Activated CD4-positive, alpha-beta T cell treated with anti-CD3 and anti-CD28 coated beads, Interleukin-2, amount 50 U/mL, for 24 hours (primary cell): ENCODE results near the gene LCN15.
A peak's percentile ranks its signal among the peaks of the same experiment; 100 is the strongest.
"Not testable (repeated sequence)": the region's sequence is repeated elsewhere in the genome, so short reads cannot be mapped to it uniquely, and the experiment has no call there.

Experiments used
- DNase-seq, 2 donors: peaks; one replicate each; pipeline ENCODE4 v3.0.0-alpha.2; 2020; ENCODE audit warnings: low read depth in 1 of 2, low spot score in 1 of 2

The LCN15 gene, protein sequence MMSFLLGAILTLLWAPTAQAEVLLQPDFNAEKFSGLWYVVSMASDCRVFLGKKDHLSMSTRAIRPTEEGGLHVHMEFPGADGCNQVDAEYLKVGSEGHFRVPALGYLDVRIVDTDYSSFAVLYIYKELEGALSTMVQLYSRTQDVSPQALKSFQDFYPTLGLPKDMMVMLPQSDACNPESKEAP

DNA sequence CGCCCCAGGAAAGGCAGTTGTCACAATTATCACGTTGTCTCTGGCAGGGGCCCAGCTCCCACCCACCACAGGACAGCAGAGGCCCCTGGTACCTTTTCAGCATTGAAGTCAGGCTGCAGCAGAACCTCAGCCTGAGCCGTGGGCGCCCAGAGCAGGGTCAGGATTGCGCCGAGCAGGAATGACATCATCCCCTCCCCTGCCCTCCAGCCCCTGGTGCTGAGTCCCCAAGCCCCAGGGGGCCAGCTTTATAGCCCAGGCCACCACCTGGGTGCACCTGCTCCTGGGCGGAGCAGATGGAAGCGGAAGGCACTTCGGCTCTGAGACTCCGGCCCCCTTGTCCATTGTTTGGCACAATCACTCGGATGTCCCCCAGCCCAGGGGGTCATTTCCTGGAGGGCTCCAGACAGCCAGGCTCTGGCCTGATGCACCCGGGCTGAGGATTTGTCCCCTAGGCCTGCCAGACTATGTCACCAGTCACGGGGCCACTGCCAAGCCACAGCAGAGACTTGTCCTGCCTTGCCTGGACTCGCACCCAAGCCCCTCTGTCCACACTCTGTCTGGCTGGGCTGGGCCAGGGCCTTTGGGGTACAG is at the start of gene LCN15:
Gene LCN15, minus strand, starts transcription at position 218 of the 591 bp plus-strand sequence. Its CDS starts 30 bp downstream, at position 188.
- DNase-seq: no peak

DNA sequence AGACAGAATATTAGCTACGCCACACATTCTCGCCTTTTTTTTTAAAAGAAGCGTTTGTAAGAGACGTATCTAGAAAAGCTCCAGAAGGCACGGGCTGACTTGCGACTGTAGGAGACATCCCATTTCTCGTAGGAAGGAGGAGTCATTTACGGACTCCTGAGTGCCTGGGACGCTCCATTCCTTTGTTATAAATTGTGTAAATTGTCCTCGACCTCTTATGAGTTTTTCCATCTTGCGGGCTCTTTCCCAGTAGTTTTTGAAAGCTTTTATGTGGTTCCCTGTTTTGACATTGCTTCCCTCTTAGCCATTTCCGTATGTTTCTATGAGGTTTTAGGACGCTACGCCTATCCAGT is 44.5 kb upstream of the LCN15 start:
- no peak for DNase-seq

DNA sequence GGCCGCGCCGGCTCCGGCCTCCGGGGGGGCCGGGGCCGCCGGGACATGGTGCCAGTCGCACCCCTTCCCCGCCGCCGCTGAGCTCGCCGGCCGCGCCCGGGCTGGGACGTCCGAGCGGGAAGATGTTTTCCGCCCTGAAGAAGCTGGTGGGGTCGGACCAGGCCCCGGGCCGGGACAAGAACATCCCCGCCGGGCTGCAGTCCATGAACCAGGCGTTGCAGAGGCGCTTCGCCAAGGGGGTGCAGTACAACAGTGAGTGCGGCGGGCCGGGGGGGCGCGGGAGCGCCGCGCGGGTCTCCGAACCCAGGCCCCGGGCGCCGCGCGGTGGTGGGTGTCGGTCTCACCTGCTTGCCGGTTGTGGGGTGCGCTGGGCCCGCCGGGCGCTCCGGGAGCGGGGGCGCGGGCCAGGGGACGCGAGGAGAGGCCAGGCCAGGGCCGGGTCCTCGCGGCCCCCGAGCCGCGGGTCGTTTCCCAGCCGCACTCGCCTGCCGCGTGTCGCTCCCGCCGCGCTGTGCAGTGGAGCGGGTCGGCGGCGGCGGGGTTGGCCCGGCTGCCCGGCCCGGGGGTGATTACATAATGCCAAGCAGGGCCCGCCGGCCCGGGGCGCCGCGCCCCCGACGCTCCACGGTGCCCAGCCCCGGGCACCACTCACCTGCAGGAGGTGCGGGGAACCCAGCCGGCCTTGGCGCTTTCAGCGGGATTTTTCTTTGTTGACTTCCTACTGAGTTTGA is 43.9 kb upstream of the LCN15 start:
- peak in 1 of 2 donors; percentile 32 for DNase-seq

DNA sequence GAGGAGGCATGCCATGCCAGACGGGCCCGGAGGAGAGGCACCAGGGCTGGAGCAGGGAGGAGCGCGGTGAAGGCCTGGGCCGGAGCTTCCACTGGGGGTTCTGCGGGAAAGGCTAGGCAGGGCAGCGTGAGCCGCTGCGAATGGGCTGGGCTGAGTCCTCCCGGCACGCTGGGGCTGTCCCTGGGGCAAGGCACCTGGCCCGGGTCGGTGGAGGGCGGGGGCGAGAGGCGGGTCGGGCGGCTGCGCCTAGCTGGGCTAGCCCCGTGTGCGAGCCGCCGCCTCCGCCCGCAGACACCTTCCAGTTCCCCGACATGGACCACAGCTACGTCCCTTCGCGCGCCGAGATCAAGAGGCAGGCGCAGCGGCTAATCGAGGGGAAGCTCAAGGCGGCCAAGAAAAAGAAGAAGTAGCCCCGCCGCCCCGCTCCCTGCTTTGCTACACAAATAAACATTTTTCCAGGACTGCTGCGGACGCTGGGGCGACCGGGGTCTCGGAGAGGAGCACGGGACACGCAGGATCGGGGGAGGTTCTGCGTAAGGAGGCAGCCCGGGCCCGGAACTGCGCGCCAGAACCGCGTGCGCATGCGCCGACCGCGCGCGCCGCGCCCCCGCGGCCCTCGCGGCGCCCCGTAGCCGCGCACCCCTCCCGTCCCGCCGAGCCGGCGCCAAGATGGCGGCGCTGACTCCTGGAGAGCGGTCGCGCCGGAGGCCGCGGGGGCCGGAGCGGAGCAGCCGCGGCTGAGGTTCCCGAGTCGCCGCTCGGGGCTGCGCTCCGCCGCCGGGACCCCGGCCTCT is 43.2 kb upstream of the LCN15 start, which contains the start of gene RABL6:
Gene RABL6, plus strand, starts transcription at position 668 of the 794 bp plus-strand sequence. CDS start 249 bp downstream, outside the sequence.
- DNase-seq: peak; percentile 69 to 74

DNA sequence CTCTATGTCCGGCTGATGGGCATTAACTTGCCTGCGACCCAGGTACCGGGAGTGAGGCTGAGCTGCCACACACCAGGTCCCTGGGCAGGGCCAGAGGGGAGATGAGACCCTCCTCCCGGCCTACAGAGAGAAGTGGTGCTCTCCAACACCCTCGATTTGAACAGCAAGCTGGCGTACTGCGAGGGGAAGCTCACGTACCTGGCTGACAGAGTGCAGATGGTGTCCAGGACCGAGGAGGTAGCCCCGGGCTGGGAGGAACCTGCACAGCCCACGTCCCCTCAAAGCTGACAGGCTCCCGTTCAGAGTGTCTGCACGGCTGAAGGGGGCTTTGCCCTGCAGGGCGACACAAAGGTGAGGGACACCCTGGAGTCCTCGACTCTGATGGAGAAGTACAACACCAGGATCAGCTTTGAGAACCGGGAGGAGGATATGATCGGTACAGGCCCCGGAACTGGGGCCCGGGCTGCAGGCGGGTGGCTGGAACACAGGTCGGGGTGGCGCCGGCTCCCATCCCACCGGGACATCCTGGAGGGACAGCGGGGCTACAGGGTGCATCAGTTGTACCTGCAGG is 42.4 kb upstream of the LCN15 start:
- DNase-seq: no peak

DNA sequence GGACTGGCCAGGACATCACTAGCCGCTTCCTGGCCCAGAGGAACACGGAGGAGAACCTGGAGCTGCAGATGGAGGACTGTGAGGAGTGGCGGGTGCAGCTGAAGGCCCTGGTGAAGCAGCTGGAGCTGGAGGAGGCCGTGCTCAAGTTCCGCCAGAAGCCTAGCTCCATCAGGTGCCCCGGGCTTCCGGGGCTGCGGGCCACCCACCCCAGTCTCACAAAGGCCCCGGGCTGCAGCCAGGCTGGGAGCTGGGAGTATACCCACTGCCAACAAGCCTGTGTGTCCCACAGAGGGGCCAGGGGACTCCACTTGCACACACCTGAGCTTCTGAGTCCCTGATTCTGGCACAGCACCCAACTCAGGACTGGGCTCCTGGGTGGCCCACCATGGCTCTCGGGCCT is 41.7 kb upstream of the LCN15 start:
- DNase-seq: no peak

DNA sequence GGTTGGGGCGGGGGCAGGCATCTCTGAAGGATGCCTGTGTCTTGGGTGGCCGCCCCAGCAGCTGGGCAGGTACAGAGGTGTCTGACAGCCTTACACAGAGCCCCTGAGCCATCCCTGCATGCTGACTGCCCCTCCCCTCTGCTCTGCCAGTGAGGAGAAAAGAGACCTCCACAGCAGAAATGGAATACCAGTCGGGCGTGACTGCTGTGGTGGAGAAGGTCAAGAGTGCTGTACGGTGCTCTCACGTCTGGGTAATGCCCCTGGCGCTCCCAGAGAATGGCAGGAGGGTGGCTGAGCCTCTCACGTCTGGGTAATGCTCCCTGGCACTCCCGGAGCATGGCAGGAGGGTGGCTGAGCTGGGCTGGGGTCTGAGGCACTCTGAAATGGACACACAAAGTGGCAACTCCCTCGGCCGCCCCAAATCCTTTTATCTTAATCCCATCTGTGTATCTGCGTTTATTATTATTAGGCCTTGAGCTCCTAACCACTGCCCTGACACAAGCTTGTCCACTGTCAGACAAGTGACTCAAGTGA is 41.0 kb upstream of the LCN15 start:
- DNase-seq: no peak

DNA sequence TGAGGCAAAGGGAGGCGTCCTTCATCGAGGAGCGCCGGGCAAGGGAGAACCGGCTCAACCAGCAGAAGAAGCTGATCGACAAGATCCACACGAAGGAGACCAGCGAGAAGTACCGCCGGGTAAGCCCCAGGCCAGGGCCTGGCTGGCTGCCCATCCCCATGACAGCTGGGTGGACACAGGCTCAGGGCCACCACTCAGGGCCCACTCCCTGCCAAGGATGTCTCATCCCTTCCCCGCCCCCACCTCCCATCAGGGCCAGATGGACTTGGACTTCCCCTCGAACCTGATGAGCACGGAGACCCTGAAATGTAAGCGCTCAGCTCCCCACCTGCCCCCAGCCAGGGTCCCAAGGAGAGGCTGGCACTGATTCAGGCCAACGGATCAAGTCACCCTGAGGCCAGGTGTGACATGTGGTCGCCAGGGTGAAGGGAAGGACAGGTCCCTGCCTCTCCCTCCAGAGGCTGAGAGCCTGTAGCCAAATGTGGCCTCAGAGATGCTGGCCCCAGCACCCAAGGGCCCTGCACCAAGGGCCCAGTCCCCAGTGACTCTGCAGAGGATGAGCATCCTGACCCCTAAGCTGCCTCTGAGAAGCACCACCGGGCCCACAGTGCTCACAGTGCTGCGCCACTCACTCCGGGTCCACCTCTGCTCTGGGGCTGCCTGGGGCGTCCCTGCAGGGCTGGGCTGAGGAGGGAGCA is 40.3 kb upstream of the LCN15 start:
- no peak for DNase-seq

DNA sequence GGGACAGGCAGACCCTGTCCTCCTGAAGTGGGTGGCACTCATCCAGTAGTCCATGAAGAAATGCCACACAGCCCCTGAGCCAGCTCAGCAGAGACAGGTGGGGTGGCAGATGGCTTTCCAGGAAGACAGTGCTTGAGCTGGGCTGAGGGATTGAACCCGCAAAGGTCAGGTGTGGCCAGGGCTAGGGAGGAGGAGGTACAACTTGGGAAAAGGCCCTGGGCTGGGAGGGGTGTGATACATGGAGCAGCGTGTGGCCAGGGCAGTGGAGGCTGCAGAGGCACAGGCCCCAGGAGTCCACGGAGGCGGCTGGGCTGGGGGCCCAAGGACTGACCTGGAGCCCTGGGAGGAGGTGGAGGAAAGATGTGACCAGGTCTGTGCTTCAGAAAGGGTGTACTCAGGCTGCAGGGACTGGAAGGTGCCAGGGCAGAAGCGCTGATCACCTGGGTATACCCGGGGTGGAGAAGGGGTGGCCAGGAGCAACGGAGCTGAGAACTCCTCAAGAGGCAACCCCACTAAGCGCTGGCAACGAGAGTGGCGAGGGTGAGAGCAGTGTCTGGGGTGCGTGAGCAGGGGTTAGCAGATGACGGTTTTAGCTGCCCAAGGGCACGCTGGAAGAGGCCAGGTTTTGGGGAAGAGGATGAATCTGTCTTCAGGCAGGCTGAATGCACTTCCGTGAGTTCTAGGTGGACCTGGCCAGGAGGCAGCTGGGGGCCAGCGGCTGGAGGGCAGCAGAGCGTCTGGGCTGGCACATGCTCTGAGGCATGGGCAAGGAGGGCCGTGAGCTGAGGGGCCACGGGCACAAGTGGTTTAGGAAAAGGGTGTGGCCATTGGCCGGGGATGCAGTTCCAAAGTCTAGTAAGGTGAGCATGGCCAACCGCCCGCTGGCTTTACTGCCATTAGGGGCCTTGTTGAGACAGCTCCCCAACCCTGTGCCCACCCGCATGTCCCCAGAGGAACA is 39.5 kb upstream of the LCN15 start:
- DNase-seq: no peak

DNA sequence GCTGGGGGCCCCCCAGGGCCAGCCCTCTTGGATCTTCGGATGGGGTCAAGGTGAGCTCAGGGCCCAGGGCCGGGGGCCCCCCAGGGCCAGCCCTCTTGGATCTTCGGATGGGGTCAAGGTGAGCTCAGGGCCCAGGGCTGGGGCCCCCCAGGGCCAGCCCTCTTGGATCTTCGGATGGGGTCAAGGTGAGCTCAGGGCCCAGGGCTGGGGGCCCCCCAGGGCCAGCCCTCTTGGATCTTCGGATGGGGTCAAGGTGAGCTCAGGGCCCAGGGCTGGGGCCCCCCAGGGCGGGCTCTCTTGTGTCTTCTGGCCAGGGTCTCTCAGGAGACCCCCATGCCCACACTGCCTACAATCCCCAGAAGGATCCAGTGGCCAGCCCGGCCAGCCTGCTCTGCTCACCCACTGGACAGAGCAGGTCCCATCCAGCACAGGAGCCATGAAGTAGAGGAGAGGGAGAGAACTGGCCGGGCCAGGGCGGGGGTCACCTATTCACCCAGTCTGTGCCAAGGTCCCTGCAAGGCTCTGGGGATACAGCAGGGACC is 38.8 kb upstream of the LCN15 start:
- not testable (repeated sequence) for DNase-seq

DNA sequence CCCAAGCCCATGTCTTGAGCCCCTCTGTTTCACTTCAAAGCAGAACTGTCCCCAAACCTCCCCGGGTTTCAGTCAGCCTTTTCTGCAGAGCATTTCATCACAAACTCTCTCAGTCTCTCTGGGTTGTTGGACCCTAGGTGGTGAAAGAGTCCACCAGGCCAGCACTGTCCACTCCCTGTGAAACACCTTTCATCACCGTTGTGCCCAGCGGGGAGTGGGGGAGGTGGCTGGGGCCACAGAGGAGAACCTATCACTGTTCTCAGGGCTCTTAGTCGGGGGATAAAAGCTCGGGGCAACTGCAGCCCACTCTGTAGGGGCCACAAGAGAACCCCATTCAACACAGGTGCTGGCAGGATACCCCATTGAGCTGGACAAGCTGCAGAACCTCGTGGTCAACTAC is 38.0 kb upstream of the LCN15 start:
- no peak for DNase-seq

DNA sequence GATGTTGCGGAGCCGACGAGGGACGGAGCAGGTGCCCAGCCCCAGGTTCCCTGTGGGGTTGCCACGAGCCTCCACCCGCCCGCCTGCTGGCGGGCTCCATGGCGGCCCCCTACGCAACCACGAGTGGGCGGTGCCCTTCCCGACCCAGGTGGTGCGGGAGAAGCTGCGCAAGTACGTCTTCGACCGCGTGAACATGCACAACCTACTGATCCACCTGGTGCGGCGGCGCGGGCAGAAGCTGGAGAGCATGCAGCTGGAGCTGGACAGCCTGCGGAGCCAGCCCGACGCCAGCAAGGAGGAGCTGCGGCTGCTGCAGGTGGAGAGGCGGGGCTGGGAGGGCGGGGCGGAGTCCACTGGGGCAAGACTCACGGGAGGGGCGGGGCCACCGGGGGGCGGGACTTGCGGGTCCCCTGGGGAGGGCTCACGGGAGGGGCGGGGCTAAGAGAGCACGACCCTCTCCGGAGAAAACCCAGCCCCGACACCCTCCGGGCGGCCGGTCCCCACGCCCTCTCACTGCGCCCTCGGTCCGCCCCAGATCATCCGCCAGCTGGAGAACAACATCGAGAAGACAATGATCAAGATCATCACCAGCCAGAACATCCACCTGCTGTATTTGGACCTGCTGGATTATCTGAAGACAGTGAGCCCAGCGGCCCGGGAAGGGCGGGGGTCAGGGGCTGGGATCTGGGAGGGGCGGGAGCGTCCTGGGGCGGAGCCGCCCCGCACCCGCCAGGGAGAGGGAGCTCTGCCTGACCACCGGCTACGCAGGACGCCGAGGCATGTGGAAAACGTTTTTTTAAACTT is 35.7 kb upstream of the LCN15 start:
- peak; percentile 54 to 81 for DNase-seq

DNA sequence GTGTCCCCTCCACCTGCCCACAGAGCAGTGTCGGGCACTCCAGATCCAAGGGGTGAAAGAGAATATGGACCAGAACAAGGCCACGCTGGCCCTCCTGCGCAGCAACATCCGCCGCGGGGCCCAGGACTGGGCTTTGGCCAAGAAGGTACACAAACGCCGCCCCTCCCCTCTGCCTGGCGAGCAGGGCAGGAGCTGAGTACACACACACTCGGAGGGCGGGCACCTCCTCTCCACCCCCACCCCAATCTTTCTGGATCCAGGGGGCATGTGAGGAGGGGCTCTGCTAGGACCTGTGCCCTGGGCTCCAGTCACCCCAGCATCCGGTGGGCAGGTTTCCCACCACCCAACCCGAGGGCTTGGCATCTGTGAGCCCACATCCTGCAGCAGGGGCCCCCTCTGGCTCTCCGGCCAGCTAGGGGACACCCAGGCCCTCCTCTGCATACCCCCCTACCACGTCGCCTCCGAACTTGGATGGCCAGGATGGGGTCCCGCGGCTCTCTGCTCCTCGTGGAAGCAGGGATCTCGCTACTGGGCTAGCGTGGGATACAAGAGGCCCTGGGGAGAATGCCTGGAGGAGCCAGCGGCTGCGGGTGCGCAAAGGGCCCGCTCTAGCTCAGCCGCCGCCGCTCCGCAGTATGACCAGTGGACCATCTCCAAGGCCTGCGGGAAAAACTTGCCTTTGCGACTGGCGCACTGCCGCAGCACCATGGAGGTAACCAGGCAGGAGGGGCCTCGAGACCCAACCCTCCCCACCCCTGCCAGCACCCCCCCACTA is 34.9 kb upstream of the LCN15 start:
- no peak for DNase-seq

DNA sequence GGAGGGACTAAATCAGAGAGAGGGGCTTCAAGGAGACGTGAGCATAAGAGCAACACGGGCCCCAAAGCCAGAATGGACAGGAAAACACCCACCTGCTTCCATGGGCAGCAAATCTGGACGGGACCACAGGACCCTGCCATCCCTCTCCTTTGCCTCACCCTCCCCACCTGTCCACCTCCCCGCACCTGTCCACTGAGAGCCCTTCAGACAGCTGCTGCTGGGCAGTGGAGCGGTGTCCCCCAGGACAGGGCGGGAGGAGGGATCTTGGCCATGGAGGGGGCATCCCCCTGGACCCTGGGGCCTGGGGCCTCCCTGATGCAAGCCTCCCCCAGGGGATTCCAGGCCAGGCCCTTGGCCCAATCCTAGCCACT is 34.4 kb upstream of the LCN15 start:
- DNase-seq: no peak

DNA sequence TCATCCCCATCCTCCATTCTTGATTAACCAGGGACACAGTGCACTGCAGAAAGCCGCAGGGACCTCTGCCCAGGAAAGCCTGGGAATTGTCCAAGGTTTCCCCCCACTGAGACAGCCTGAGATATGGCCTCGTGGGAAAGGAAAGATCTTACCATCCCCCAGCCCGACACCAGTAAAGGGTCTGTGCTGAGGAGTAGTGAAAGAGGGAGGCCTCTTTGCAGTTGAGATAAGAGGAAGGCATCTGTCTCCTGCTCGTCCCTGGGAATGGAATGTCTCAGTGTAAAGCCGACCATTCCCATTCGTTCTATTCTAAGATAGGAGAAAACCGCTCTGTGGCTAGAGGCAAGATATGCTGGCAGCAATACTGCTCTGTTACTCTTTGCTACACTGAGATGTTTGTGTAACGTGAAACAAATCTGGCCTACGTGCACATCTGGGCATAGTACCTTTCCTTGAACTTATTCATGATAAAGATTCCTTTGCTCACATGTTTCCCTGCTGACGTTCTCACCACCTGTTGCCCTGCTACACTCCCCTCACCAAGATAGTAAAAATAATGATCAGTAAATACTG is 32.5 kb upstream of the LCN15 start:
- DNase-seq: not testable (repeated sequence)

DNA sequence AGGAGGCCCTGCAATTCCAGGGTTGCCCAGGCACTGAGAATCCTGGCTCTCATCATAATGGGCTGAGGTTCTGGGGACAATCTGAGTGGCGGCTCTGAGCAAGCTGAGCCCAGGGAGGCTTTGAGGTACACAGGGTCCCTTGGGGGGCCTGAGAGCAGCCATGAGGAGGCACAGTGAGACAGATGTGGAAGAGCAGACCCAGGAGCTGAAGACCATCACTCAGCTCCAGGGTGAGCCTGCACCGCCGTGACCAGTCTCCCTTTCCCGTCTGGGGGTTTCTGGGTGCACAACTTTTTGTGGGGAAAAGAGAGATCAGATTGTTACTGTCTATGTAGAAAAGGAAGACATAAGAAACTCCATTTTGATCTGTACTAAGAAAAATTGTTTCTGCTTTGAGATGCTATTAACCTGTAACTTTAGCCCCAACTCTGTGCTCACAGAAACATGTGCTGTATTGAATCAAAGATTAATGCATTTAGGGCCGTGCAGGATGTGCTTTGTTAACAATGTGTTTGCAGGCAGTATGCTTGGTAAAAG is 32.0 kb upstream of the LCN15 start, which contains the start of gene CCDC183:
Gene CCDC183, plus strand, starts transcription at position 101 of the 537 bp plus-strand sequence. Its CDS starts 60 bp downstream, at position 161.
- no peak for DNase-seq

DNA sequence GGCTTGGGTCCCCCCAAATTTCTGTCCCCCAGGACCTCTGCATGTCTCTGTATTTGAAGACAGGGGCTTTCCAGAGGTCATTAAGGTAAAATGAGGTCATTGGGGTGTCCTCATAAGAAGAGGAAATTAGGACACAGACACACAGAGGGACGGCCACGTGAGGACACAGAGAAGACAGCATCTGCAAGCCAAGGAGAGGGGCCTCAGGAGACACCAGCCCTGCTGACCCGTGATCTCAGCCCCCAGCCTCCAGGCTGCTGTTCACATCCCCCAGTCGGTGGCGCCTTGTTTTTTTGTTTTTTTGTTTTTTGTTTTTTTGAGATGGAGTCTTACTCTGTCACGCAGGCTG is 30.7 kb upstream of the LCN15 start:
- DNase-seq: no peak
